BJ (cell line): ENCODE measurements around the gene VGLL4. TPM values are rescaled to one million over a fixed set of nuclear protein-coding genes. Genes with fewer than 3 reads are reported as not detected.
"Not testable (repeated sequence)": the region's sequence is repeated elsewhere in the genome, so short reads cannot be mapped to it uniquely, and the experiment has no call there.

Source experiments
- CTCF ChIA-PET: fragments of 350-600 bp; formaldehyde crosslinking; extraction: SDS; loops from one replicate; lab custom pipeline; 2021; ENCODE audit warnings: antibody characterized with exemption, inconsistent platforms; lab: Yijun Ruan, JAX
- POLR2A ChIA-PET: fragments of 300-600 bp; sonication (Branson Sonifier 250); formaldehyde crosslinking; extraction: SDS; loops from one replicate; lab custom pipeline; 2021; ENCODE audit warnings: antibody characterized with exemption; lab: Charles Lee
- DNase-seq: peaks from one replicate; pipeline ENCODE4 v3.0.0-alpha.2; 2011; ENCODE audit warnings: low read depth
- H3K27me3 ChIP-seq: 2 replicates; pipeline ENCODE4 v1.6.0; 2011; ENCODE audit warnings: low read length; ENCODE audit not compliant: control insufficient read depth, insufficient read depth
- H3K36me3 ChIP-seq: 2 replicates; pipeline ENCODE4 v1.5.1; 2011; ENCODE audit warnings: low read length; ENCODE audit not compliant: control insufficient read depth, insufficient read depth
- H3K4me3 ChIP-seq: 2 replicates; pipeline ENCODE4 v1.5.1; 2011; ENCODE audit warnings: low read depth, mild to moderate bottlenecking, control low read depth, low read length
- CTCF ChIP-seq: IDR thresholded peaks from 2 replicates; pipeline ENCODE4 v1.5.1; 2011; ENCODE audit warnings: low read depth, mild to moderate bottlenecking, control low read depth, inconsistent platforms, low read length, moderate library complexity; ENCODE audit not compliant: insufficient read depth
- polyA plus RNA-seq: library from polyadenylated mRNA; depleted of rRNA; stranded (reverse); fragments of >200 nt; gene quantifications from 2 replicates; pipeline ENCODE4 v1.2.3, GENCODE V29; 2011

VGLL4 gene
- polyA plus RNA-seq, 1 experiment = 31.3 TPM

DNA sequence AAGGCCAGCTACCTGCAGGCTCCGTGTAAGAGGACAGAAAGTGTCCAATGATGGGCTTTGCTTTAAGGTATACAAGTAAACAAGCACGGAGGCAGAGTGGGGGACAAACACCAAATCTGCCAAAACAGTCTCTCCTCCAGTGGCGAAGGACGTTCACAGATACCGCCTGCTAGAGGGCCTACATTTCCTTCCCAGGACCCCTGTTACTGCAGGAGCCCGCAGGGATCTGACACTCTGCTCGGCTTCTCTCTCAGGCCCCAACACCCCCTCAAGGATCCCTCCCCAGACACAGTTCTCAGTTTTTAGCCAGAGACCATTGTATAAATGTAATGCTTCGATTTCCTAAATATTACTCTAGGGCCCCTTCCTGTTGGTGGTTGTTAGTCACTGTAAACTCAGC lies 46.0 kb upstream of the VGLL4 start:
- Histone ChIP-seq H3K36me3 (peaks cover 4% of the 10 kb centered on the region), H3K27me3 (no peaks in the 10 kb centered on the region), H3K4me3 (no peak overlapping the region)
- ChIA-PET POLR2A (no interaction called here), CTCF (no interaction called here)
- TF ChIP-seq CTCF = no peak
- no peak for DNase-seq

DNA sequence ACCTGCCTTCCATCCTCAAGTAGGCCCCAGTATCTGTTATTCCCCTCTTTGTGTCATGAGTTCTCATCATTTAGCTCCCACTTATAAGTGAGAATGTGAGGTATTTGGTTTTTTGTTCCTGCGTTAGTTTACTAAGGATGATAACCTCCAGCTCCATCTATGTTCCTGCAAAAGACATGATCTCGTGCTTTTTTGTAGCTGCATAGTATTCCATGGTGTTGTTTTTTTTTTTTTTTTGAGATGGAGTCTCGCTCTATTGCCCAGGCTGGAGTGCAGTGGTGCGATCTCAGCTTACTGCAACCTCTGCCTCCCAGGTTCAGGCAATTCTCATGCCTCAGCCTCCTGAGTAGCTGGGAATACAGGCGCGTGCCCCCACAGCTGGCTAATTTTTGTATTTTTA lies 41.3 kb upstream of the VGLL4 start:
- H3K36me3 ChIP-seq, DNase-seq, H3K4me3 ChIP-seq, POLR2A ChIA-PET, H3K27me3 ChIP-seq: not testable (repeated sequence)
- CTCF ChIA-PET = interaction anchor here (0.8 kb wide), 1 partner anchor 24 kb away, joined by 3 read pairs; no protein-coding TSS in a partner anchor

GRCh38 chr3:11680509-11680908 lies 36.8 kb upstream of the VGLL4 start:
- Histone ChIP-seq H3K27me3 (no peaks in the 10 kb centered on the region), H3K4me3 (no peak overlapping the region), H3K36me3 (peaks cover 1% of the 10 kb centered on the region; the same call in 1 of the 2 replicates)
- CTCF ChIA-PET = no interaction called here
- POLR2A ChIA-PET = no interaction called here
- no peak for TF ChIP-seq CTCF
- DNase-seq = no peak

- POLR2A ChIA-PET = no interaction called here
- no peak for DNase-seq
- no peak overlapping the region for H3K4me3 ChIP-seq
- CTCF ChIA-PET = interaction anchor here (1.2 to 1.3 kb wide), 3 partner anchors 10 to 155 kb away, joined by 3 to 5 read pairs (median 3); no protein-coding TSS in a partner anchor
- H3K36me3 ChIP-seq = peaks cover 1% of the 10 kb centered on the region; the same call in 1 of the 2 replicates
- H3K27me3 ChIP-seq = no peaks in the 10 kb centered on the region
- TF ChIP-seq CTCF = no peak
These were observed 36.2 kb upstream of the VGLL4 start for GRCh38 chr3:11679964-11680363.

GRCh38 chr3:11672363-11672762 lies 28.6 kb upstream of the VGLL4 start:
- no peaks in the 10 kb centered on the region for H3K36me3 ChIP-seq
- no peaks in the 10 kb centered on the region for H3K27me3 ChIP-seq
- DNase-seq = no peak
- ChIA-PET CTCF (interaction anchor here (1.0 kb wide), 1 partner anchor 10 kb away, joined by 5 read pairs; no protein-coding TSS in a partner anchor), POLR2A (interaction anchor here (0.7 kb wide), 1 partner anchor 122 kb away, joined by 4 read pairs; no protein-coding TSS in a partner anchor)
- no peak for TF ChIP-seq CTCF
- H3K4me3 ChIP-seq = no peak overlapping the region

DNA sequence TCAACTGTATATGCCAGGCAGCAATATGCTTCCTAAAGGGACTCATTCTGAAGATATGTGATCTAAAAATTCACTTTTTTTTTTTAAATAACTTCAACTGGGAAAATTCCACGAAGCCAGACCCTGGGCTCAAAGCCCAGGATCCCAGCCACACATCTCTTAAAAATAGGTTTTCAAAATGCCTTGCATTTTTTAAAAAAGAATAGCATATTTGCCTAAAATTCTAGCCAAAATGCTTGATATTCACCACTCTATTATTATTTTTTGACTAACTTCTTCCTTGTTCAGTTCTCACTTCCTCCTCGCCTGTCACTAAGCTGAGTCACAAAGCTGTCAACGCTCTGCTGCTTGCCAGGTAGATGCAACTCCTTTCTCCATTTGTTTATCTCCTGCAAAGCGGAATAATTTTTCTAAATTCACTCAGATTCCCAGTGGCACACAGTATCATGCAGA lies 28.0 kb upstream of the VGLL4 start:
- CTCF ChIA-PET = no interaction called here
- peak; percentile 59 for DNase-seq
- POLR2A ChIA-PET = no interaction called here
- Histone ChIP-seq H3K36me3 (no peaks in the 10 kb centered on the region), H3K4me3 (no peak overlapping the region), H3K27me3 (no peaks in the 10 kb centered on the region)
- no peak for TF ChIP-seq CTCF
